Measurements from ENCODE around the gene PROK1. TPM values are rescaled to one million over a fixed set of nuclear protein-coding genes. Genes with fewer than 3 reads are reported as not detected.

PROK1 gene
- total RNA-seq, 1 experiment from 2014 or later = 0.22 TPM

DNA sequence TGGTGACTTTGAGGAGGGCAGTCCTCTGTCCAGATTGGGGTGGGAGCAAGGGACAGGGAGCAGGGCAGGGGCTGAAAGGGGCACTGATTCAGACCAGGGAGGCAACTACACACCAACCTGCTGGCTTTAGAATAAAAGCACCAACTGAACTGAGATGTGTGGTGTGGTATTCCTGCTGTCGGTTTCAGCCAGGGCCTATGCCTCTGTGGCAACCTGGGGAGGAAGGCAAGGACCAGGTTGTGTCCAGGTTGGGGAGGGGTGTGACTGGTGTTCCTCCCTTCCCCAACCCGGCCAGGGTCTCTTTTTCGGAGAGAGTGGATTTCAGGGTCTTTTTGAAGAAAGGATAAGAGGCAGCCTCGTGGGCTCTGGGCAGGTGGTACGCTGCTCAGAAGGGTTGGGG lies 6.3 kb downstream of the PROK1 start:
- DNase-seq (ENCODE audit: low read depth, low spot score) = no peak
- H3K4me1 ChIP-seq (ENCODE audit: control insufficient read depth in 1 of 2, insufficient read depth in 2 of 2, low read length in 2 of 2) = no peaks in the 10 kb centered on the region
- no peak for TF ChIP-seq TCF7L2 (IDR thresholded peaks at IDR 0.05; ENCODE audit: borderline replicate concordance, extremely low read depth, insufficient read depth, insufficient read length)
- TF ChIP-seq, protein P1, sequence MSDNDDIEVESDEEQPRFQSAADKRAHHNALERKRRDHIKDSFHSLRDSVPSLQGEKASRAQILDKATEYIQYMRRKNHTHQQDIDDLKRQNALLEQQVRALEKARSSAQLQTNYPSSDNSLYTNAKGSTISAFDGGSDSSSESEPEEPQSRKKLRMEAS (IDR thresholded peaks at IDR 0.05) = no peak
- TF ChIP-seq SIN3A (IDR thresholded peaks at IDR 0.05; ENCODE audit: low read depth) = no peak
- TF ChIP-seq, protein P2, sequence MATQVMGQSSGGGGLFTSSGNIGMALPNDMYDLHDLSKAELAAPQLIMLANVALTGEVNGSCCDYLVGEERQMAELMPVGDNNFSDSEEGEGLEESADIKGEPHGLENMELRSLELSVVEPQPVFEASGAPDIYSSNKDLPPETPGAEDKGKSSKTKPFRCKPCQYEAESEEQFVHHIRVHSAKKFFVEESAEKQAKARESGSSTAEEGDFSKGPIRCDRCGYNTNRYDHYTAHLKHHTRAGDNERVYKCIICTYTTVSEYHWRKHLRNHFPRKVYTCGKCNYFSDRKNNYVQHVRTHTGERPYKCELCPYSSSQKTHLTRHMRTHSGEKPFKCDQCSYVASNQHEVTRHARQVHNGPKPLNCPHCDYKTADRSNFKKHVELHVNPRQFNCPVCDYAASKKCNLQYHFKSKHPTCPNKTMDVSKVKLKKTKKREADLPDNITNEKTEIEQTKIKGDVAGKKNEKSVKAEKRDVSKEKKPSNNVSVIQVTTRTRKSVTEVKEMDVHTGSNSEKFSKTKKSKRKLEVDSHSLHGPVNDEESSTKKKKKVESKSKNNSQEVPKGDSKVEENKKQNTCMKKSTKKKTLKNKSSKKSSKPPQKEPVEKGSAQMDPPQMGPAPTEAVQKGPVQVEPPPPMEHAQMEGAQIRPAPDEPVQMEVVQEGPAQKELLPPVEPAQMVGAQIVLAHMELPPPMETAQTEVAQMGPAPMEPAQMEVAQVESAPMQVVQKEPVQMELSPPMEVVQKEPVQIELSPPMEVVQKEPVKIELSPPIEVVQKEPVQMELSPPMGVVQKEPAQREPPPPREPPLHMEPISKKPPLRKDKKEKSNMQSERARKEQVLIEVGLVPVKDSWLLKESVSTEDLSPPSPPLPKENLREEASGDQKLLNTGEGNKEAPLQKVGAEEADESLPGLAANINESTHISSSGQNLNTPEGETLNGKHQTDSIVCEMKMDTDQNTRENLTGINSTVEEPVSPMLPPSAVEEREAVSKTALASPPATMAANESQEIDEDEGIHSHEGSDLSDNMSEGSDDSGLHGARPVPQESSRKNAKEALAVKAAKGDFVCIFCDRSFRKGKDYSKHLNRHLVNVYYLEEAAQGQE (IDR thresholded peaks at IDR 0.05; ENCODE audit: low read depth) = no peak
- no peak for TF ChIP-seq EGR1 (IDR thresholded peaks at IDR 0.05; ENCODE audit: low read depth)
- TF ChIP-seq CEBPB (IDR thresholded peaks at IDR 0.05; ENCODE audit: low read depth) = no peak
- TF ChIP-seq SRF (IDR thresholded peaks at IDR 0.05; ENCODE audit: low read depth) = no peak
- no peak for TF ChIP-seq RAD21 (IDR thresholded peaks at IDR 0.05; ENCODE audit: low read depth)
- TF ChIP-seq POLR2AphosphoS5 (IDR thresholded peaks at IDR 0.05; ENCODE audit: low read depth, low read length) = no peak
- TF ChIP-seq JUND (IDR thresholded peaks at IDR 0.05) = no peak
- TF ChIP-seq ZFX (IDR thresholded peaks at IDR 0.05) = no peak
- no peak for TF ChIP-seq ELF1 (IDR thresholded peaks at IDR 0.05; ENCODE audit: borderline replicate concordance, low read depth)
- TF ChIP-seq CTCF (IDR thresholded peaks at IDR 0.05 in 2 of 3, conservative IDR thresholded peaks at IDR 0.05 in 1 of 3; ENCODE audit: borderline replicate concordance in 1 of 3, insufficient read depth in 1 of 3, low read depth in 2 of 3, low read length in 2 of 3) = no peak
- TF ChIP-seq, protein P3, sequence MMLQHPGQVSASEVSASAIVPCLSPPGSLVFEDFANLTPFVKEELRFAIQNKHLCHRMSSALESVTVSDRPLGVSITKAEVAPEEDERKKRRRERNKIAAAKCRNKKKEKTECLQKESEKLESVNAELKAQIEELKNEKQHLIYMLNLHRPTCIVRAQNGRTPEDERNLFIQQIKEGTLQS (IDR thresholded peaks at IDR 0.05) = no peak
- no peak for TF ChIP-seq EZH2 (IDR thresholded peaks at IDR 0.05)
- no peak for TF ChIP-seq ZNF274 (IDR thresholded peaks at IDR 0.05; ENCODE audit: low read depth, low read length)
- TF ChIP-seq YY1 (IDR thresholded peaks at IDR 0.05; ENCODE audit: extremely low read depth, insufficient replicate concordance, low read depth, low read length) = no peak
- TF ChIP-seq FOSL1 (IDR thresholded peaks at IDR 0.05; ENCODE audit: low read depth) = no peak
- H4K20me1 ChIP-seq (ENCODE audit: insufficient read depth) = no peaks in the 10 kb centered on the region
- no peaks in the 10 kb centered on the region; the same call in 1 of the 2 replicates for H3K27me3 ChIP-seq (ENCODE audit: insufficient read depth, low read length)
- H3K9ac ChIP-seq (ENCODE audit: low read length) = no peak overlapping the region
- H2AFZ ChIP-seq (ENCODE audit: low read depth, low read length, poor library complexity, severe bottlenecking) = no peak overlapping the region
- POLR2A ChIA-PET = no interaction called here
- intact Hi-C loops (cut with micrococcal nuclease) = no loop called here
- no peaks in the 10 kb centered on the region for H3K36me3 ChIP-seq (ENCODE audit: control insufficient read depth in 1 of 2, insufficient read depth in 2 of 2, low read length in 2 of 2)
- H3K27ac ChIP-seq (ENCODE audit: low read depth, low read length) = no peak overlapping the region
- RAD21 ChIA-PET (ENCODE audit: low non-redundant PET in 1 of 2, low total read pairs in 2 of 2, uncharacterized antibody in 2 of 2, unreplicated experiment in 2 of 2) = no interaction called here
- no peaks in the 10 kb centered on the region for H3K79me2 ChIP-seq (ENCODE audit: insufficient read depth, low read length)
- no peaks in the 10 kb centered on the region for H3K9me3 ChIP-seq (ENCODE audit: control insufficient read depth in 1 of 2, insufficient read depth in 1 of 2, low read depth in 1 of 2, low read length in 2 of 2)
- no TSS peak for BruUV-seq (replicated peaks)
- no peak overlapping the region for H3K4me2 ChIP-seq (ENCODE audit: low read length)
- H3K9me2 ChIP-seq (ENCODE audit: insufficient read depth) = no peaks in the 10 kb centered on the region
- CTCF ChIA-PET = no interaction called here
- no peak overlapping the region for H3K4me3 ChIP-seq (replicated peaks in 1 of 2; ENCODE audit: low read depth in 1 of 2, low read length in 2 of 2)
- ATAC-seq = no peak

All from HCT116 (cell line).